Measurements from ENCODE around the gene KCNH3. TPM values are rescaled to one million over a fixed set of nuclear protein-coding genes. Genes with fewer than 3 reads are reported as not detected.

The KCNH3 gene
- total RNA-seq, 1 experiment from 2014 or later = 0.26 TPM

- H3K4me1 Mint-ChIP-seq = peaks cover 14 to 37% of the 10 kb centered on the region in 2 experiments
- H3K27ac ChIP-seq (ENCODE audit: insufficient read length, low read depth, low read length) = no peak overlapping the region
- no peak overlapping the region for H3K9ac ChIP-seq (ENCODE audit: extremely low read depth, insufficient read length, low read length)
- H3K79me2 ChIP-seq (ENCODE audit: insufficient read depth, low read length) = no peaks in the 10 kb centered on the region
- H3K79me1 ChIP-seq (ENCODE audit: insufficient read depth, low read depth, low read length, poor library complexity, severe bottlenecking) = no peaks in the 10 kb centered on the region
- H3K4me3 Mint-ChIP-seq = peak overlapping the region; percentile 49 to 78
- TF ChIP-seq CTCF (conservative IDR thresholded peaks at IDR 0.05) = no peak
- no CpG with 5 or more reads among the region's 47 CpGs for WGBS (ENCODE audit: extremely low coverage, insufficient read length, low lambda C conversion rate)
- H2BK120ac ChIP-seq (ENCODE audit: low read depth, low read length, poor library complexity, severe bottlenecking) = no peak overlapping the region
- H2BK20ac ChIP-seq (ENCODE audit: low read depth, low read length, poor library complexity, severe bottlenecking) = no peak overlapping the region
- no peak overlapping the region for H2AFZ ChIP-seq (ENCODE audit: low read length)
- H2BK5ac ChIP-seq (ENCODE audit: insufficient read length, low read length) = no peak overlapping the region
- H3K4me1 ChIP-seq (ENCODE audit: insufficient read depth, low read length) = no peaks in the 10 kb centered on the region; the same call in 1 of the 2 replicates
- H3K23ac ChIP-seq (ENCODE audit: insufficient read length, low read depth, low read length) = no peak overlapping the region
- no peaks in the 10 kb centered on the region for H4K20me1 ChIP-seq (ENCODE audit: control insufficient read depth, insufficient read depth, insufficient read length)
- H3K27ac Mint-ChIP-seq = no peak overlapping the region
- no peak overlapping the region for H3K14ac ChIP-seq (ENCODE audit: insufficient read depth, low read length)
- H3K9me3 Mint-ChIP-seq = no peaks in the 10 kb centered on the region; a peak in 1 of 5 replicates
- no peaks in the 10 kb centered on the region for H3K36me3 Mint-ChIP-seq (ENCODE audit: insufficient read depth in 1 of 3, low read depth in 3 of 3)
- no peaks in the 10 kb centered on the region for H3K9me3 ChIP-seq (ENCODE audit: control insufficient read depth, low read depth, low read length)
- no peak overlapping the region for H3K4me2 ChIP-seq (ENCODE audit: insufficient read depth, insufficient read length, low read length)
- H4K91ac ChIP-seq (ENCODE audit: insufficient read length, low read depth, low read length) = no peak overlapping the region
- H3K27me3 ChIP-seq (ENCODE audit: insufficient read depth, low read length) = peaks cover 63% of the 10 kb centered on the region
- H2BK12ac ChIP-seq (ENCODE audit: insufficient read length, low read depth, low read length) = no peak overlapping the region
- H3K56ac ChIP-seq (ENCODE audit: insufficient read length, low read depth, low read length) = no peak overlapping the region
- peaks cover 14% of the 10 kb centered on the region for H3K23me2 ChIP-seq (ENCODE audit: insufficient read length, low read depth, low read length, poor library complexity, severe bottlenecking)
- no peak overlapping the region for H2AK5ac ChIP-seq (ENCODE audit: insufficient read length, low read length)
- DNase-seq = peak; percentile 31
- H4K8ac ChIP-seq (replicated peaks; ENCODE audit: insufficient read length, low read depth, low read length) = no peak overlapping the region
- no peak overlapping the region for H2BK15ac ChIP-seq (ENCODE audit: low read depth, low read length)
- H3K18ac ChIP-seq (ENCODE audit: insufficient read length, low read depth, low read length) = no peak overlapping the region
- H4K5ac ChIP-seq (ENCODE audit: insufficient read length, low read depth, low read length) = no peak overlapping the region
- H3K27me3 Mint-ChIP-seq (ENCODE audit: low read depth) = peaks cover 96% of the 10 kb centered on the region
- H3T11ph ChIP-seq (ENCODE audit: low read length) = no peak overlapping the region
- no peak overlapping the region for H3K4ac ChIP-seq (ENCODE audit: low read depth, low read length)
These were observed 787 bp downstream of the KCNH3 start for GRCh38 chr12:49539406-49540228.

Measured in H9 (cell line).